ENCODE measurements around the gene KCNQ1OT1. TPM values are rescaled to one million over a fixed set of nuclear protein-coding genes. Genes with fewer than 3 reads are reported as not detected.
A peak's percentile ranks its signal among the peaks of the same experiment; 100 is the strongest.

Gene KCNQ1OT1
- total RNA-seq, 1 donor, result 5.1 TPM

DNA sequence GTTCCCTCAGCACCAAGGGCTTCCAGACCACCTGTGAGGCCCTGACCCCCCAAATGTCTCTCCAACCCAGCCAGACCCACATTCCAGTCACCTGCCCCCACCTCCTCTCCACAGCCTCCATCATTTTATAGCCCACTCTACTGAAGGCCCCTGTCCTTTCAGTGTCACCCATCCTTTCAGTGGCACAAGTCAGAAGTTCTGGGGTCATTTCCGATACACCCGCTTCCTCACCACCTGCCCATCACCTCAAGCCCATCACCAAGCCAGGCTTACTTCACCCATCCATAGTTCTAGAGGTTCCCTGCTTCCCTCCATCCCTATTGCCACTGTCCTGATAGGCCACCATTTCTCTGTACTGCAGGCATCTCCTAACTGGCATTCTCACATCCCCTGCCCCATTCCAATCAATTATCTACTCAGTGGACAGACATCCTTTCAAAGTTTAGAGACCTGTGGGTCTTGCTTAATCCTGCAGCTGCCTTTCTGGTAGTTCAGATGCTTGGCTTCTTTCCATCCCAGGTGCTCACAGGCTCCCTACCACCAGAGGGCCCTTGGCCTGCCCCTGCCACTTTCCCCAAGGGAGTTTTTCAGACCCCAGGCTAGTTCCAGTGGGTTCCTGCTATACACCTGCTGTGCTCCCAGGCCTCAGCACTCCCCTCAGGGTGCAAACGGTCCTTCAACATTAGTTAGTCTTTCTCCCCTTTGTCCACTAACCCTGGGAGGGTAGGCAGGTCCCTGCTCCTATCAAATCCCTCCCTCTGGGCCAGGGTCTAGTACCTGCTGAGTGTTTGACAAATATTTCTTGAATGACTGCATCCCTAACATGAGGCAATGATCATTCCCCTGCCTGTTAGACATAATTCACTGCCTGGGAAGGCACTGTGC, 7.6 kb downstream of the KCNQ1OT1 start:
- no peak overlapping the region for H2AFZ ChIP-seq (ENCODE audit: low read length)
- H3K4me3 ChIP-seq (ENCODE audit: insufficient read depth, low read length), result no peak overlapping the region
- H3K4me2 ChIP-seq (ENCODE audit: insufficient read depth, low read length), result no peak overlapping the region
- H3K4me1 ChIP-seq (ENCODE audit: insufficient read depth, low read length), result peaks cover 19% of the 10 kb centered on the region
- peaks cover 10% of the 10 kb centered on the region for H3K36me3 ChIP-seq (ENCODE audit: insufficient read depth, low read length)
- no peaks in the 10 kb centered on the region for H3K27me3 ChIP-seq (ENCODE audit: insufficient read depth, low read length)
- TF ChIP-seq CTCF (IDR thresholded peaks at IDR 0.05; ENCODE audit: extremely low read depth, low read depth, low read length), result no peak
- H3K9me3 ChIP-seq (ENCODE audit: low read depth, low read length), result no peaks in the 10 kb centered on the region
- peaks cover 100% of the 10 kb centered on the region for H3K79me2 ChIP-seq (ENCODE audit: insufficient read depth, low read length)
- DNase-seq (ENCODE audit: insufficient read length, low spot score, missing footprints), result peak; percentile 59
- H3K27ac ChIP-seq (ENCODE audit: low read depth, low read length), result no peak overlapping the region
- H4K20me1 ChIP-seq (ENCODE audit: insufficient read depth, low read length), result peaks cover 91% of the 10 kb centered on the region

DNA sequence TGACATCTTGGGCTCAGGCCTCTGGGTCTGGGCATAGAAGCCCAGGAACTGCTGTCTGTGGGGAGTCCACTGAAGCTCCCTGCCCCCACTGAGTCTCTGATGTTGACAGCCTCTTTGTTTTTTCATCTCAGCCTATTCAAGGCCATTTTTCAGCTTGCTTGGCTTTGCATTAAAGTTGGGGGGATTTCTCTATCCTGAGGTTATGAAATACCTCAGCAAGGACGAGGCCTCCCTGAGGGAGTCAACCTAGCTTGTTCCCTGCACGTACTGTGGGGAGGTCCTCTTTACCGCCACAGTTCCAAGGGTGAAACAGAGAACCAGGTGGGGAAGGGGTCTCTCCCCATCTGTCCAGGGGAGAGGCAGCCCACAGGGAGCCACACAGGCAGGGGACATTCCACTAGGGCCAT, 8.4 kb downstream of the KCNQ1OT1 start:
- Histone ChIP-seq H3K27ac (ENCODE audit: low read depth, low read length) (no peak overlapping the region), H3K36me3 (ENCODE audit: insufficient read depth, low read length) (peaks cover 10% of the 10 kb centered on the region), H2AFZ (ENCODE audit: low read length) (no peak overlapping the region), H4K20me1 (ENCODE audit: insufficient read depth, low read length) (peaks cover 94% of the 10 kb centered on the region), H3K27me3 (ENCODE audit: insufficient read depth, low read length) (no peaks in the 10 kb centered on the region), H3K4me2 (ENCODE audit: insufficient read depth, low read length) (no peak overlapping the region), H3K79me2 (ENCODE audit: insufficient read depth, low read length) (peaks cover 100% of the 10 kb centered on the region), H3K4me3 (ENCODE audit: insufficient read depth, low read length) (no peak overlapping the region), H3K9me3 (ENCODE audit: low read depth, low read length) (no peaks in the 10 kb centered on the region), H3K4me1 (ENCODE audit: insufficient read depth, low read length) (peaks cover 15% of the 10 kb centered on the region)
- TF ChIP-seq CTCF (IDR thresholded peaks at IDR 0.05; ENCODE audit: extremely low read depth, low read depth, low read length), result no peak
- peak; percentile 52 for DNase-seq (ENCODE audit: insufficient read length, low spot score, missing footprints)

DNA sequence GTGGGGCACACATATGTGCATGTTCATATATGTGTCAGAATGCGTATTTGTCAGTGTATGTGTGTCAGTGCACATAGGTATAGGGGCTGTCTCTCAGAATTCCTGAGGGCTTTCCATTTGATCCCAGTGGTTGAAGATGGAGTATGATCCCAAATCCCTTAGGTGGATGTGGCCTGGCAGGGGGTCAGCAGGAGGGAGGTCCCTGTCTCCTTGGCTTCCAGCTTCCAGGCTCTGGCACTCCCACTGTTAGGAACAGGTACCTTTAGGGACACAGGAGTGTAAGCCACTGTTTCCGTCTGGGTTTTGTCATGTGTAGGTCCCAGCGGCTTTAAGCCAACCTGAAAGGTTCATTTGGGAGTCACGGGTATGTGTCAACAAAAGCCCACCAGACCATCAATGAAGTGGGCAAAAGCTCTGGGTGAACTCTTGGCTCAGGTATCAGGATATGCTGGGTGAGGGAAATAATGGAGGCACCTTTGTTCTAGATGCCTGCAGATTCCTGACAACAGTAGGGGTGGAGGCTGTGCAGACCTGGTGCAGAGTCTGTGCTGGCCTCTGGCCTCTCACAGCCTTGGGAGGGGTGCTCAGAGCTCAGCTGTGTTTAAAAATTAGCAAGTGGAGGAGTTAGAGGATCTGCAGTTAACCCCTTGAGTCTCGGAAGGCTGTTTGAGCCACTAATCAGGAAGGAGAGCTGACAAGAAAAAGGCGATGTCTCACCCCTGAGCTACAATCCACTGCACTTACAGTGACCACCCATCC, 9.0 kb downstream of the KCNQ1OT1 start:
- Histone ChIP-seq H3K27me3 (ENCODE audit: insufficient read depth, low read length) (no peaks in the 10 kb centered on the region), H3K4me2 (ENCODE audit: insufficient read depth, low read length) (no peak overlapping the region), H4K20me1 (ENCODE audit: insufficient read depth, low read length) (peaks cover 89% of the 10 kb centered on the region), H3K27ac (ENCODE audit: low read depth, low read length) (no peak overlapping the region), H3K36me3 (ENCODE audit: insufficient read depth, low read length) (peaks cover 11% of the 10 kb centered on the region), H3K9me3 (ENCODE audit: low read depth, low read length) (no peaks in the 10 kb centered on the region), H2AFZ (ENCODE audit: low read length) (no peak overlapping the region), H3K4me1 (ENCODE audit: insufficient read depth, low read length) (peaks cover 12% of the 10 kb centered on the region), H3K79me2 (ENCODE audit: insufficient read depth, low read length) (peaks cover 100% of the 10 kb centered on the region), H3K4me3 (ENCODE audit: insufficient read depth, low read length) (no peak overlapping the region)
- no peak for TF ChIP-seq CTCF (IDR thresholded peaks at IDR 0.05; ENCODE audit: extremely low read depth, low read depth, low read length)
- DNase-seq (ENCODE audit: insufficient read length, low spot score, missing footprints), result peak; percentile 65

Data from osteoblast (primary cell).